BE2C (cell line): ENCODE measurements around the gene PLXNA3.

ENCODE experiments used
- DNase-seq: peaks from one replicate; pipeline ENCODE4 v3.0.0-alpha.2; 2020
- H3K27me3 ChIP-seq: fragments of 250-450 bp; sonication (Bioruptor Pico); 2 replicates; pipeline ENCODE4 v1.5.1; 2020; ENCODE audit warnings: mild to moderate bottlenecking
- H3K36me3 ChIP-seq: fragments of 250-450 bp; sonication (Bioruptor Pico); 2 replicates; pipeline ENCODE4 v1.5.1; 2020; ENCODE audit warnings: mild to moderate bottlenecking
- H3K4me1 ChIP-seq: fragments of 250-450 bp; sonication (Bioruptor Pico); 2 replicates; pipeline ENCODE4 v1.5.1; 2020
- H3K4me3 ChIP-seq: 2 replicates; pipeline ENCODE4 v1.5.1; 2011; ENCODE audit warnings: low read depth, low read length
- H3K9me3 ChIP-seq: fragments of 250-450 bp; sonication (Bioruptor Pico); 2 replicates; pipeline ENCODE4 v1.5.1; 2020
- CTCF ChIP-seq: IDR thresholded peaks from 2 replicates; pipeline ENCODE4 v1.5.1; 2012; ENCODE audit warnings: mild to moderate bottlenecking, low read depth, low read length

PLXNA3 gene

DNA sequence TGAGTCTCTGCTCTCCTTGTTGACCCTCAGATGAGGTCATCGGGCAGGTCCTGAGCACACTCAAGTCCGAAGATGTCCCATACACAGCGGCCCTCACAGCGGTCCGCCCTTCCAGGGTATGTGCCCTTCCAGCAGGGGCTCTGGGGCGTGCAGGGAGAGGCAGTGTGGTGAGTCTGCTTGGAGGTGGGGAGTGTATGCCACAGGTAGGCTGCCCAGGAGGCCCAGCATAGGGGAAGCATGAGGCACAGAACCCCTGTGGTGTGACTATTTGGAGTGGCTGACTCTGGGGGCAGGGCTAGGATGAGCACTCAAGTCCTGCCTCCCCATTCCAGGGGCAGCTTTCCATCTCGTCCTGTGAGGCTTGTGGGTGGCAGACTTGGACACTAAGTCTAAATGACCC is 24.5 kb upstream of the PLXNA3 start:
- no peaks in the 10 kb centered on the region for H3K27me3 ChIP-seq
- peaks cover 26% of the 10 kb centered on the region for H3K36me3 ChIP-seq
- no peak for DNase-seq

DNA sequence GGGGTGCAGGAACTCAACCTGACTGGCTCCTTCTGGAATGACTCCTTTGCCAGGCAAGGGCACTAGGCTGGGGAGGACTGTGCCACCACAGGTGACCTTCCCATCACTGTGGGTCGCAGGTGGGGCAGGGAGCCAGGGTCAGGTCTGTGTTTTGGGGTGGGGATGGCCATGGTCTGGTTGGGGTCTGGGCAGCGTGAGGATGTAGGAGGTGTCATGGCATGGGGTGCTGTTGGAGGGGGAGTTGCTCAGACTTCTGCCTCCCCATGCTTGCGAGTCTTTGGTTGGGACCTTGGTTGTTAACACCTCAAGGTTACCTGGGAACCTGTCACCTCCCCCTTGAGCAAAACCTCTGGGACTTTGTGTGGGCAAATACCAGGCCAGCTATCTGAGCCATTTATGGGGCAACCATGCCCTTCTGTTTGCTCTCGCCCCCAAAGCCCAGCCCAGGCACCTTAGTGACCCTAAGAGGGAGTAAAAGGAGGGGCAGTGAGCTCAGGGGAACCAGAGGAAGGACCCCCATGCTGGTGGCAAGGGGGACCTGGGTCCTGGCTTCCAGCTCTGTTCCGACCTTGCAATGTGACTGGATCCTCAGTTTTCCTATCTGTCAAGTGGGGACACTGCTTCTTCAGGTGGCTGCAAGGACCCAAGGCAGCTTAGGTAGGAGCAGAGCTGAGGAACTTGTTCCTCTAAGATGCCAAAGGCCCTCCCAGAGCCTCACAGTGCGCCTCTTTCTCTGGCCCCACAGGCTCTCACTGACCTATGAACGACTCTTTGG is 23.5 kb upstream of the PLXNA3 start:
- Histone ChIP-seq H3K4me3 (no peak overlapping the region), H3K36me3 (peaks cover 32% of the 10 kb centered on the region), H3K9me3 (no peaks in the 10 kb centered on the region), H3K4me1 (no peaks in the 10 kb centered on the region), H3K27me3 (no peaks in the 10 kb centered on the region)
- TF ChIP-seq CTCF = no peak
- no peak for DNase-seq

More for the DNA sequence above, 24.5 kb upstream of the PLXNA3 start:
- Histone ChIP-seq H3K9me3 (no peaks in the 10 kb centered on the region), H3K4me3 (no peak overlapping the region), H3K4me1 (no peaks in the 10 kb centered on the region)
- TF ChIP-seq CTCF = no peak

GRCh38 chrX:154435171-154435733 is 22.8 kb upstream of the PLXNA3 start:
- TF ChIP-seq CTCF = no peak
- no peak for DNase-seq
- Histone ChIP-seq H3K4me3 (no peak overlapping the region), H3K27me3 (no peaks in the 10 kb centered on the region), H3K4me1 (no peaks in the 10 kb centered on the region), H3K9me3 (no peaks in the 10 kb centered on the region), H3K36me3 (peaks cover 32% of the 10 kb centered on the region)

- Histone ChIP-seq H3K27me3 (no peaks in the 10 kb centered on the region), H3K4me1 (no peaks in the 10 kb centered on the region), H3K9me3 (no peaks in the 10 kb centered on the region), H3K4me3 (peak overlapping the region; percentile 64), H3K36me3 (peaks cover 37% of the 10 kb centered on the region)
- no peak for TF ChIP-seq CTCF
- peak; percentile 58 for DNase-seq
Observed at GRCh38 chrX:154436374-154436982, 21.6 kb upstream of the PLXNA3 start.

GRCh38 chrX:154436983-154437752 is 20.9 kb upstream of the PLXNA3 start, which contains the start of gene GDI1:
Gene GDI1 (plus strand): TSS chrX:154437154. CDS start chrX:154437255, 101 bp downstream.
- DNase-seq = peak; percentile 72

More at GRCh38 chrX:154436983-154437752, 20.9 kb upstream of the PLXNA3 start, which contains the start of gene GDI1:
- no peak for TF ChIP-seq CTCF
- peak within 1 kb of the TSS; percentile 64 for H3K4me3 ChIP-seq
- peaks cover 39% of the 10 kb centered on the region for H3K36me3 ChIP-seq
- no peaks in the 10 kb centered on the region for H3K27me3 ChIP-seq
- no peaks in the 10 kb centered on the region for H3K9me3 ChIP-seq
- no peaks in the 10 kb centered on the region for H3K4me1 ChIP-seq
